Fibroblast of pulmonary artery (primary cell): ENCODE data around the gene OR51F1.
"Not testable (repeated sequence)": the region's sequence is repeated elsewhere in the genome, so short reads cannot be mapped to it uniquely, and the experiment has no call there.

ENCODE experiments used
- DNase-seq: peaks from one replicate; pipeline ENCODE4 v3.0.0-alpha.2; 2010; ENCODE audit warnings: low read depth
- H3K4me3 ChIP-seq: replicated peaks from 2 replicates; pipeline ENCODE4 v1.5.1; 2011; ENCODE audit warnings: low read depth, mild to moderate bottlenecking, control low read depth, low read length, moderate library complexity
- TF ChIP-seq, protein P1 (sequence below): IDR thresholded peaks from 2 replicates; pipeline ENCODE4 v1.5.1; 2011; ENCODE audit warnings: mild to moderate bottlenecking, control low read depth, low read length, inconsistent platforms; ENCODE audit errors: missing control alignments

The OR51F1 gene

DNA sequence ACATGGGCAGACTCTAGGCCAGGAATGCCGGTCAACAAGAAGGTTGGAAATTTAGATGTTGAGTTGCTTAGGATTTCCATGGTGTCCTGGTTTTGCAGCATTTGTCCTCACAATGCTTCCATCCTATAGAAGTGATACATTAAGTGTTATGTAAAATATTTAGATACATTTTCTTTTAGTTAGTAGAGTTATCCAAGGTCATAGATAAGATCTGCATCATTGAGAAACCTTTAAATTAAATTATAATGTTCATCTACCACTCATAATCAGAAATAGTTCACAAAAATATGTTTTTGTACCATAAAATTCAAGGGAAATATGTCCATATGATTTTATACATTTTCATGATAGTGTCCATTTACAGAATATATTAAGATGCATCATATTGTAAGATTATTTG, at the start of gene OR51F1:
Gene OR51F1 (minus strand): TSS at position 101 of the 400 bp plus-strand sequence. CDS start 0 bp downstream, at position 101.
- DNase-seq, result no peak
- no peak within 1 kb of the TSS for H3K4me3 ChIP-seq
- TF ChIP-seq, protein P1, sequence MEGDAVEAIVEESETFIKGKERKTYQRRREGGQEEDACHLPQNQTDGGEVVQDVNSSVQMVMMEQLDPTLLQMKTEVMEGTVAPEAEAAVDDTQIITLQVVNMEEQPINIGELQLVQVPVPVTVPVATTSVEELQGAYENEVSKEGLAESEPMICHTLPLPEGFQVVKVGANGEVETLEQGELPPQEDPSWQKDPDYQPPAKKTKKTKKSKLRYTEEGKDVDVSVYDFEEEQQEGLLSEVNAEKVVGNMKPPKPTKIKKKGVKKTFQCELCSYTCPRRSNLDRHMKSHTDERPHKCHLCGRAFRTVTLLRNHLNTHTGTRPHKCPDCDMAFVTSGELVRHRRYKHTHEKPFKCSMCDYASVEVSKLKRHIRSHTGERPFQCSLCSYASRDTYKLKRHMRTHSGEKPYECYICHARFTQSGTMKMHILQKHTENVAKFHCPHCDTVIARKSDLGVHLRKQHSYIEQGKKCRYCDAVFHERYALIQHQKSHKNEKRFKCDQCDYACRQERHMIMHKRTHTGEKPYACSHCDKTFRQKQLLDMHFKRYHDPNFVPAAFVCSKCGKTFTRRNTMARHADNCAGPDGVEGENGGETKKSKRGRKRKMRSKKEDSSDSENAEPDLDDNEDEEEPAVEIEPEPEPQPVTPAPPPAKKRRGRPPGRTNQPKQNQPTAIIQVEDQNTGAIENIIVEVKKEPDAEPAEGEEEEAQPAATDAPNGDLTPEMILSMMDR, result no peak

- DNase-seq, result no peak
- TF ChIP-seq, protein P1, result no peak
- no peak overlapping the region for H3K4me3 ChIP-seq
These were observed 39.5 kb upstream of the OR51F1 start for GRCh38 chr11:4809246-4809645.

GRCh38 chr11:4808476-4808875, 38.7 kb upstream of the OR51F1 start:
- no peak for DNase-seq
- H3K4me3 ChIP-seq, result no peak overlapping the region
- TF ChIP-seq, protein P1, result no peak

DNA sequence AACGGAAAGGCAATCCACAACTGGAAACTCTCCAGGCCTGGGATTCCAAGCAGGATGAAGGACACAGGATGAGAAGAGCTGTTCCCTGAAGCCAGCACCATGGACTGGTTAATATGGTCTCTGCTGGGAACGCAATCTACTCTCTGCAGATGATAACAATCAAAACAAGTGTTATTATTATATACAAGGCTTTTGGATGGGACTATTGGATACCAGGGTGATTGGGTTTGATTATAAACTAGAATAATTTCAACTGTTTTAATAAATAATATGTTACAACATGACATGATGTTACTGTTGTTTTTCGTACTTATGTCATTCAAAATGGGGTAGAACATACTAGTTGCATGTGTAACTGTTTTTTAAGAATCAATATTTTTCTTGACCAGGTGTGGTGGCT, 34.5 kb upstream of the OR51F1 start, which contains the start of gene OR52R1:
Gene OR52R1 (minus strand): TSS at position 101 of the 400 bp plus-strand sequence. CDS start 0 bp downstream, at position 101.
- TF ChIP-seq, protein P1, result no peak
- no peak within 1 kb of the TSS for H3K4me3 ChIP-seq
- no peak for DNase-seq

DNA sequence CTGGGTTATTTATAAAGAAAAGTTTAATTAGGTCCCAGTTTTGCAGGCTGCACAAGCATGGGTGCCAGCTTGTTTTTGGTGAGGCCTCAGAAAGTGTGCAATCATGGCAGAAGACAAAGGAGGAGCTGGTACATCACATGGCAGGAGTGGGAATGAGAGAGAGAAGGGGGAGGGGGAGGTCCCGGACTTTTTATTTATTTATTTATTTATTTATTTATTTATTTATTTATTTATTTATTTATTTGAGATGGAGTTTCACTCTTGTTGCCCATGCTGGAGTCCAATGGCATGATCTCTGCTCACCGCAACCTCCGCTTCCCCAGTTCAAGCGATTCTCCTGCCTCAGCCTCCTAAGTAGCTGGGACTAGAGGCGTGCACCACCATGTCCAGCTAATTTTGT, 31.6 kb upstream of the OR51F1 start:
- not testable (repeated sequence) for H3K4me3 ChIP-seq, DNase-seq

DNA sequence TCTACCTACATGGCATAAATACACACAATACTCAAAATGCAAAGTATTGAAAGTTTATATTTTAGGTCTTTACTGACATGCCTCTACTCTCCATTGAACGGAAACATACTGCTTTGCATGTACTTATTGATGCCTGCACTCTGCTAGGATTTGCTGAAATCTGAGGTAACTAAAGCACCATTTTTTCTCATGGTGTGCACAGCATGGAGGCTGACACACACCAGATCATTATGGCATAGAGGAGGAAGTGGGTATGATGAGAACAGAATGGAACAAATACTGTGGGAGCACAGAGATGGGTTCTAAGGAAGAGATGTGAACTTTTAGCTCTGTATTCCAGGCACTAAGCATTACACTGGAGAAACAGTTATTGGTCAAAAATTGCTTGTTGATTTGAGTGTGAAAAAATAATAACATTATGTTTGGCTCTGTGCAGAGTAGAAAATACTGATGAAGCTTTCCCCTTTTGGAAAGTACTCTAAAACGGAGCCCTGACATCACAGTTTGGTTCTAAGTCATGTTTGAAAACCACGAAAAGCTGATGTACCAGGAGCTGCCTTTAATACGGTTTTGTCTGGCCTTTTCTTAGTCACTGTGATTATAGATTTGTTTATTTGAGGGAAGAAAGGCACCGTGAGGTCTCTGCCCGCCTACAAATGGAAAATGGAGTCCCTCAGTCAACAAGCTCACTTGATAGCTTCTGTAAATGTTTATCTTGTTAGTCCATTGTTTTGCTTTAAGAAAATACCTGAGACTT, 28.9 kb upstream of the OR51F1 start:
- TF ChIP-seq, protein P1, result no peak
- DNase-seq, result no peak
- H3K4me3 ChIP-seq, result no peak overlapping the region

DNA sequence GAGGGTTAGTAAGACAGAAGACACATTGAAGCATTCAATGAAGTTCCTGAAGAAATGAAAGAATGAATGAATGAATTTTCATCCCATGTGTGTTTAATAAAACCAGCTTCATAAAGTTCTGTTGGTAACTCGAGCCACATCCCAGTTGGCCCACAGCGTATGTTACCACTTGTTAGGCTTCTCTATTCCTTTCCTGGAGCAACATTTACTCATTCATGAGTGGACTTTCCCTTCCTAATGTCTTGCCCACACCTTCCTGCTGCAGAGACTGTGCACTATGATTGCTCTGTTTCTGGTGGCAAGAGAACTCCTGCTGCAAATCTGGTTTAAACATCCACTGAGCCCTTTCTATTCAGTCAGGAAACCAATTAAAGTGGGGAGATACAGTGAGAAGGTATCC, 27.5 kb upstream of the OR51F1 start:
- TF ChIP-seq, protein P1, result no peak
- DNase-seq, result no peak

More for the DNA sequence above, 27.5 kb upstream of the OR51F1 start:
- no peak overlapping the region for H3K4me3 ChIP-seq
